Psoas muscle (tissue), 8 donors: ENCODE data around the gene RNF220. TPM values are rescaled to one million over a fixed set of nuclear protein-coding genes. Genes with fewer than 3 reads are reported as not detected.

Experiments
- ATAC-seq, 4 donors: fragments of 200-7000 bp; cut with Tn5 transposase; one replicate each; pipeline ENCODE4 v1.9.1; 2020; ENCODE audit warnings: moderate library complexity in 3 of 4, mild to moderate bottlenecking in 2 of 4
- DNase-seq, 2 donors: peaks; one replicate each; pipeline ENCODE4 v3.0.0-alpha.2; 2020
- H3K27ac ChIP-seq: fragments of 200-600 bp; one replicate; pipeline ENCODE4 v1.8.0; 2022
- H3K27me3 ChIP-seq, 3 donors: fragments of 200-600 bp in 1 of 3; one replicate each; pipeline versions ENCODE4 v1.6.1 to v1.8.0; 2013 to 2022; ENCODE audit warnings: low read length in 2 of 3, mild to moderate bottlenecking in 2 of 3, moderate library complexity in 1 of 3; ENCODE audit not compliant: insufficient read depth in 3 of 3
- H3K36me3 ChIP-seq, 2 donors: fragments of 200-600 bp in 1 of 2; one replicate each; pipeline versions ENCODE4 v1.6.1 to v1.8.0; 2013 to 2022; ENCODE audit warnings: low read depth in 1 of 2, mild to moderate bottlenecking in 1 of 2, moderate library complexity in 1 of 2; ENCODE audit not compliant: insufficient read depth in 1 of 2
- H3K4me1 ChIP-seq: fragments of 200-600 bp; one replicate; pipeline ENCODE4 v1.8.0; 2022
- H3K4me3 ChIP-seq: fragments of 200-600 bp; one replicate; pipeline ENCODE4 v1.8.0; 2022; ENCODE audit warnings: mild to moderate bottlenecking
- H3K9me3 ChIP-seq: fragments of 200-600 bp; one replicate; pipeline ENCODE4 v1.8.0; 2022
- CTCF ChIP-seq: fragments of 200-600 bp; IDR thresholded peaks from one replicate; pipeline ENCODE4 v1.8.0; 2022; ENCODE audit warnings: antibody characterized with exemption
- WGBS, 3 donors: extraction: QIAGEN DNeasy Blood & Tissue Kit; methylation state at CpG; one replicate each; pipeline versions ENCODE4 v1.1.6 to v1.1.7; 2013; 5-methylcytosine and 5-hydroxymethylcytosine counted together
- intact Hi-C, 2 donors: fragments of 100-400 bp; cut with DNase I; formaldehyde crosslinking; loops; one replicate each; pipeline versions ENCODE4 v1.11.0 to v1.14.2; 2022
- polyA plus RNA-seq, 3 donors: library from polyadenylated mRNA; stranded (reverse); fragments of 200-250 nt; gene quantifications; one replicate each; pipeline ENCODE4 v1.2.3, GENCODE V29; 2013
- total RNA-seq, 4 donors: library from RNA; stranded (reverse); fragmentation: NEBNext Ultra II Directional in 2 of 4; extraction: Animal tissue kit (Norgen Biotek cat#: 25700) in 2 of 4; gene quantifications; one replicate each; pipeline versions ENCODE4 v1.2.1 to v1.2.4, GENCODE V29; 2021 to 2023
- donor health status: healthy with polysubstance abuse.
- donor health status: DM: no; HTN: no; CAD: no; lungs with moderate emphysema.
- donor health status: Bipolar disorder and iron deficiency.
- donor health status: healthy.
- donor health status: DM: yes; HTN: yes; CAD: no.
- donor health status: DM: no; HTN: no; CAD: no.
- donor health status: DM: no; HTN: no; CAD: no.
- donor health status: DM: yes; HTN: yes; CAD: no.

The RNF220 gene
- total and polyA plus RNA-seq, 7 donors, result 61.1 to 133 (median 75.5) TPM

DNA sequence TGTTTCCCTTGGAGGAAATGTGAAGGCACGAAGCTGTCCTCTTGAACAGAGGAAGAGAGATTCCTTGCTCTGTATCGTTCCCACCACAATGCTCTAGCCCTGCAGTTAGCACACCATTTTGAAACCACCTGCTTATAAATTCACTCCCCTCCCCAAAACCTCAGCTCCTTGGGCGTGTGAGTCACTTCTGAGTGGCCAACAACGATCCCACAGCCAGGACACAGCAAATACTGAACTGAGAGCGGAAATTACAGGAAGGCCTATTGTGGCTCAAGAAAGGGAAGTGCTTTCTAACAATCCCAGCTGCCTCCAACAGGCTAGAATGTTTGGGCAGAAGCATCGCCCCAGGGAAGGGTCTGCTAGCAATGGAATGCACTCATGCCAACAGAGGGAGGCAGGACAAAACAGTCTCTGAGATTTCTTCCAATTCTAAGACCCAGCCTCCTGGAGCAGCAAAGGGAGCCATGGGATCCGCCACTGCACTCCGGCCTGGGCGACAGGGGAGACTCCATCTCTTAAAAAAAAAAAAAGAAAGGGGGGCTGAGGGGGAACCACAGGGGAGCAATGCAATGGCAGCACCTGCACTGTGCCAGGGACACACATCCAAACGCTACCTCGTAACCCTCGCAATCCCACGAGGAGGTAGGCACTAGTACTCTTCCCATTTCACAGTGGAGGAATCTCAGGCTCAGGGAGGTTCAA lies 267.4 kb downstream of the RNF220 start:
- Histone ChIP-seq H3K4me1 (peaks cover 27% of the 10 kb centered on the region), H3K9me3 (no peaks in the 10 kb centered on the region), H3K36me3 (no peaks in the 10 kb centered on the region), H3K27me3 (no peaks in the 10 kb centered on the region), H3K27ac (peak overlapping the region; percentile 4), H3K4me3 (no peak overlapping the region)
- DNase-seq, result no peak
- WGBS, 3 donors, result 63 to 68% (median 63%) methylated on average over 13 of the region's 13 CpGs
- intact Hi-C loops, result no loop called here
- TF ChIP-seq CTCF, result no peak
- no peak for ATAC-seq

- Histone ChIP-seq H3K27me3 (no peaks in the 10 kb centered on the region), H3K4me3 (peak overlapping the region; percentile 80), H3K4me1 (peaks cover 27% of the 10 kb centered on the region), H3K9me3 (no peaks in the 10 kb centered on the region), H3K27ac (peak overlapping the region; percentile 98), H3K36me3 (no peaks in the 10 kb centered on the region)
- TF ChIP-seq CTCF, result no peak
- intact Hi-C loops, result no loop called here
- no peak for ATAC-seq
- DNase-seq, result no peak
- WGBS, 3 donors, result 47 to 62% (median 52%) methylated on average over 14 of the region's 14 CpGs
Observed at GRCh38 chr1:44672961-44673674, 268.1 kb downstream of the RNF220 start.

DNA sequence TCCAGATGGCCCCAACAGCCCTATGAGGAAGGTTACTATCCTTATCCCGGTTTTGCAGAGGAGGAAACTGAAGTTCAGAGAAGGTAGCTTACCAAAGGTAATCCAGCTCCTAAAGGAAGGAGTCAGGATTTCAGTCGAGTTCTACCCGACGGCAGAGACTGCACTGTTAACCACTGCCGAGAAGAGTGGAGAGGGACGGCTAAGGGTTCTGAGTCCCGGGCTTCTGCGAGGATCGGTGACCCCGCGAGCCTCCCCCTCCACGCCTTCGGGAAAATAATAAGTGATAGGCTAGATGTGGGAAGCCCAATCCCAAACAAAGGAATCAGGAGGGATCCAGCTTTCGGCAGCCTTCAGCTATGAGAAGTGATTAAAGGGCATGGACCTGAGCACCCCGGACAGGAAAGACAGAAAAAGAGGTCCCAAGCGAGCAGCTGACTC lies 268.6 kb downstream of the RNF220 start:
- intact Hi-C loops, result no loop called here

DNA sequence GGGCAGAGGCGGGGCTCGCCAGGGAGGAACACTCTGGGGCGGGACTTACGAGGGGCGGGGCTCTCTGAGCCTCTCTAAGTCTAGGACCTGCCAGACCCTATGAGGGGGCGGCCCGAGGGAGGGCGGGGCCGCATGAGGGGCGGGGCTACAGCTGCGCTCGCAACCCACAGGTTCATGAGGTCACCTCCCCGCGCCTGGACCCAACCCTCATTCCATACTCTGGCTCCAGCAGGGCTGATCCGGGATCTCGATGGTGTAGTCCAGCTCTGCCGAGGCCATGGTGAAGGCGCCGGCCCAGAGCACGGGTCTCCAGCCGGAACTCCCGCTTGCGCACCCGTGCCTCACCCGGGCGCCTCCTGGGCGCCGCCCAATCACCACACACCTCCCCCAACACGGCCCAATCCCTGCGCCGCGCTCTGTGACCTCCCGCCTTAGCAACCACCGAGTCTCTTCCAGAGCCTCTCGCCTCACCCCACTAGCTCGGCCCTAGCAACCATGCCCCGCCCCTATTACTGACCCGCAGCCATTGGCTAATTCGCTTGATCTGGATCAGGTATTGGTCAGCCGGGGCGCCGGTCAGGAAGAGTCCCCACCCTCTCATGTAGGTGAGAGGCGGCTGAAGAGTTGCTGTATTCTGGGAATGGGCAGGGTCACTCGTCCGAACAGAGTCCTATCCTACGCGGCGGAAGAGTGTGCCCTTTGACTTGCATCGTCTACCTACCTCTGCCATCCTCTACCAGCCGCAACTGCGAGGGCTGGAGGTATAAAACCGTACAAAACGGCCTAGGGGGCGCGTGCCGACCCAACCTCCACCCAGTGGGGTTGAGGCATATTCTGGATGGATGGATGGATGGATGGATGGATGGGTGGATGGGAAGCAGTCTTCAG lies 269.3 kb downstream of the RNF220 start, which contains the start of the genes ARMH1 and TMEM53:
Gene ARMH1 (plus strand): TSS at position 602 of the 888 bp plus-strand sequence. CDS start 14,984 bp downstream, outside the sequence.
Gene TMEM53 (minus strand): TSS at position 369 of the 888 bp plus-strand sequence. CDS start 90 bp downstream, at position 279.
- TF ChIP-seq CTCF, result no peak
- H3K4me3 ChIP-seq, result peak within 1 kb of the TSS; percentile 80
- no peaks in the 10 kb centered on the region for H3K36me3 ChIP-seq
- DNase-seq (peak; percentile 99), ATAC-seq (peak; percentile 97 to 99 (median 98))
- H3K9me3 ChIP-seq, result no peaks in the 10 kb centered on the region
- H3K27ac ChIP-seq, result peak within 1 kb of the TSS; percentile 98
- 1% methylated on average over 47 to 56 of the region's 56 CpGs for WGBS, 3 donors
- intact Hi-C loops, result no loop called here
- no peaks in the 10 kb centered on the region for H3K27me3 ChIP-seq
- H3K4me1 ChIP-seq, result peaks cover 27% of the 10 kb centered on the region

More for the DNA sequence above, 268.6 kb downstream of the RNF220 start:
- Histone ChIP-seq H3K4me3 (peak overlapping the region; percentile 80), H3K4me1 (peaks cover 27% of the 10 kb centered on the region), H3K27ac (peak overlapping the region; percentile 98), H3K9me3 (no peaks in the 10 kb centered on the region), H3K36me3 (no peaks in the 10 kb centered on the region), H3K27me3 (no peaks in the 10 kb centered on the region)
- ATAC-seq (peak in 3 of 4 donors; percentile 0 to 11 (median 0)), DNase-seq (no peak)
- TF ChIP-seq CTCF, result no peak
- 1 to 3% (median 1%) methylated on average over 16 of the region's 16 CpGs for WGBS, 3 donors
